Activated CD4-positive, alpha-beta T cell treated with anti-CD3 and anti-CD28 coated beads, Interleukin-2, amount 50 U/mL, for 16 hours (primary cell): ENCODE results near the gene VASH2.

ENCODE experiments used
- DNase-seq: peaks from one replicate; pipeline ENCODE4 v3.0.0-alpha.2; 2020

VASH2 gene

DNA sequence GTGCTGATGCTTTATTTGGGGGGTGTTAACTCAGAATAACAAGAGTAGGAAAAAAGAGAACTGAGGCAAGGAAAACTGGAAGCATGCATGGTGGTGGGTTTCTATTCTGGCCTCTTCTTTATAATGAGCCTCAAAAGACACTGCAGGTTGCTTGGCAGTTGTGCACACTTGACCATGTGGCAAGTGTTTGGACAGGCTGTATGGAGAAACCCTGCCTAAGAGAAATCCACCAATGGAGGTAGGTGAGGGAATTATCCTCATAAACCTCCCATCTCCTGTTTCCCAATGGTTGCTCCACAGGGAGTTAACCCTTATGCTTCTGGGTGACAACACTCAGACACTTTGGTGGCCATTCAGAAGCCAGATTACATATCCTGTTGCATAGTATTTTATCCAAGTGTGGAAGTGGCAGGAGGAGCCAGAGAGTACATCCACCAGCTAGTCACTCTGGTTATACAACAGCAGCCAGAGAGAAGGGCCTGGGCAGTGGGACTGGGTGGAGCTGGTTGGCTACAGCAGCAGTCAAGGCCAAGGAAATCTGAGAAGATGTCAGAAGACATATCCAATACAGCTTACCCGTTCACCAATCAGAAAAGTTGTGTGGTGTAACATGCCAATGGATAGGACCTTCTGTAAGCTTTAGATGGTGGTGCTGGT is 16.4 kb upstream of the VASH2 start:
- DNase-seq, result no peak

DNA sequence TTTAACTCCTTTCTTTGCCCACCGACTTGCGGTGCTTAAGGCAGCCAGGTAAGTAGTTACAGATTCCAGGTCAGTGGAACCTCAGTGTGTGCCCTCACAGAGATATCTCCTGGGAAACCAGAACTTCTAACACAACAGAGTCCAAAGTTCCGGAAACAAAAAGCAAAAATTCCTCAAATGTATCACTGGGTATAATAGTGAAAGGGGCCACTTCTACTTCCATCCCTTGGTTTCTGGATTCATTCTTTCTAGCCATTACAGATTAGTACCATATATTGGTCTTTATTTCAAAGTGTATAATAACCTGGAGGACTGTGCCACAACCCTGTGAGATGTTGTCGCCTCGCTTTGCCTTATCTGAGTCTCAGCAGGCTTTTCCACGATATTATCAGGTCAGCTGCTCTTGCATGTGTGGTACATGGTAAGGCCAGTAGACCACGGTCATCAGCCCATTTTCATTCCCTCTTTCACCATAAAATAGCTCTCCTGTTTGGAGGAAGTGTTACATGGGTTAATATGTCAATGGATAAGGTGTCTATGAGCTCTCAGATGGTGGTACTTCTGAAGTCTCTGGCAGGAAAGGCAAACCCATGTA is 14.9 kb upstream of the VASH2 start:
- no peak for DNase-seq

DNA sequence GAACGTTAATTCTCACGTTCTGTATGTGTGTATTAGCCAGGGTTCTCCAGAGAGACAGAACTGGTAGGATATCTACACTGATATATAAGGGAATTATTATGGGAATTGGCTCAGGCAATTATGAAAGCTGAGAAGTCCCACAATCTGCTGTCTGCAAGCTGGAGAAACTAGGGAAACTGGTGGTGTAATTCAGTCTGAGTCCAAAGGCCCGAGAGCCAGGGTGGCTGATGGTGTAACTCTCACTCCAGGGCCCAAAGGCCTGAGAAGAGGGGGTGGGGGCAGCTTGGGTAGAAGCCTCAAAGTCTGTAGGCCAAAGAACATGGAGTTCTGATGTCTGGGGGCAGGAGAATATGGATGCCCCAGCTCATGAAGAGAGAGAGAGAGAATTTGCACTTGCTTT is 13.3 kb upstream of the VASH2 start:
- no peak for DNase-seq

GRCh38 chr1:212938846-212939245 is 11.5 kb upstream of the VASH2 start:
- DNase-seq, result no peak

GRCh38 chr1:212941452-212941851 is 8.9 kb upstream of the VASH2 start:
- DNase-seq, result no peak

- DNase-seq, result no peak
These were observed 7.5 kb upstream of the VASH2 start for GRCh38 chr1:212942679-212943392.

DNA sequence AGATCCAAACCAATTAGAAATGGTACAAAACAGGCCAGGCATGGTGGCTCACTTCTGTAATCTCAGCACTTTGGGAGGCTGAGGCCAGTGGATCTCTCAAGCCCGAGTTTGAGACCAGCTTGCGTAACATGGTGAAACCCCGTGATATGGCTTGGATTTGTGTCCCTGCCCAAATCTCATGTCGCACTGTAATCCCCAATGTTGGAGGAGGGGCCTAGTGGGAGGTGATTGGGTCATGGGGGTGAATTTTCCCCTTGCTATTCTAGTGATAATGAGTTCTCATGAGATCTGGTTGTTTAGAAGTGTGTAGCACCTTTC is 7.0 kb upstream of the VASH2 start:
- DNase-seq, result no peak

DNA sequence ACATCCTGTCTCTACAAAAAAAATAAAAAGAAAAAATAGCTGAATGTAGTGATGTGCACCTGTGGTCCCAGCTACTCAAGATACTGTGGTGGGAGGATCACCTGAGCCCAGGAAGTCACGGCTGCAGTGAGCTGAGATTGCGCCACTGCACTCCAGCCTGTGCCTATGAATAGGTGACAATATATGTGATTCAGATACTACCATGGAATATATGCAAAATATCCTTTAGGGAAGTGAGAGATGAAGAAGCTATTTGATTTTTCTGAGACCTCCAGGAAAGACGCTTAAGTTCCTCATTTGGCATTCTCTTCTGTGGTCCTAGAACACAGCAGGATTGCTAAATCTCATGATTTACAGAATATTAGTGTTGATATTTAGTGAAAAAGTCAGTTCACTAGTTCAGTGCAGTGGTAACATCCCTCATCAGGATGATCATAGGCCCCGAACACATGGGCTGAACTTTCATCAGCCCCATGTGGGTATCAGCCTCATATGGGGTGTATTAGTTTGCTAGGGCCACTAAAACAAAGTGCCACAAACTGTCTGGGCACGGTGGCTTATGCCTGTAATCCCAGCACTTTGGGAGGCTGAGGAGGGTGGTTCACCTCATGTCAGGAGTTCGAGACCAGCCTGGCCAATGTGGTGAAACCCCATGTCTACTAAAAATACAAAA is 6.0 kb upstream of the VASH2 start:
- DNase-seq, result no peak

DNA sequence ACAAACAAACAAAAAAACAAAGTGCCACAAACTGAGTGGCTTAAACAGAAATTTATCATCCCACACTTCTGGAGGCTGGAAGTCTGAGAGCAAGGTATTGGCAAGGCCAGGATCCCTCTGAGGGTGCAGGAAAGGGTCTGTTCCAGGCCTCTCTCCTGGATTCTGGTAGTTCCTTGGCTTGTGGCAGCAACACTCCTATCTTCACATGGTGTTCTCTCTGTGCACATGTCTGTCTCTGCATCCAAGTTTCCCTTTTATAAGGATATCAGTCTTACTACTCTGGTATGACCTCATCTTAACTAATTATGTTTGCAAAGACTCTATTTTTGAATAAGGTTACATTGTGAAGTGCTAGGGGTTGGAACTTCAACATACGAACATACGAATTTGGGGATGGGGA is 5.3 kb upstream of the VASH2 start:
- no peak for DNase-seq

GRCh38 chr1:212945463-212946160 is 4.7 kb upstream of the VASH2 start:
- no peak for DNase-seq

DNA sequence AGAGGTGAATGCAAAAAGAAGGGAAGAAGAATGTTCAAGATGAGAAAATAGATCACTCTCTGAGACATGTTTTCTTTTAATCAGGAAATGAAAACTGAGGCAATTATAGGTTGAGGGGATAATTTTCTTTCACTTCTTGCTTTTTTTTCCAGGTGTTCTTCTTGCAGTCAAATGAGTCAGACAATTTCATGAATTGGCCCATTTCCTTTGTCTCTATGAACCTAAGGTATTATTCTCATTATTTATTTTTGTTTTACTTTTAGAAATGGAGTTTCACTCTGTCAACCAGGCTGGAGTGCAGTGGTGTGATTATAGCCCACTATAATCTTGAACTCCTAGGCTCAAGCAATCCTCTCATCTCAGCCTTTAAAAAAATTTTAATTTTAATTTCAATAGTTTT is 3.5 kb upstream of the VASH2 start:
- DNase-seq, result no peak

DNA sequence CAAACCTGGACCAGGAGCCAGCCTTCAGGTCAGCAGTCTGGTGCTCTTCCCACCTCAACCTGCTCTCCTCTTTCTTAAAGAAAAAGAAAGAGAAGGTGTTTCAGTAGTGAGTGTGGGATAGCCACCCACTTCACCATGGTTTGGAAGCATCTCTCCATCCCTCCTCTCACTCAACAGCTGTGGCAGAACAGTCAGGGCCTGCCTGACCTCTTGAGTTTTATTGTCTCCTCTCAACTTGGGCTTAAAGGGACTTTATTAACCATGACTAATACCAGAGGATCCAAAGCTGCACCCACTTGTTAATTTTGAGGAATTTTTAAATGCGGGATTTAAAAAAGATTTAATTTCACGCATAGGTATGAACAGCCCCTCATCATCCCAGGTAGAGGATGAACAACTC is 570 bp upstream of the VASH2 start:
- DNase-seq, result no peak

DNA sequence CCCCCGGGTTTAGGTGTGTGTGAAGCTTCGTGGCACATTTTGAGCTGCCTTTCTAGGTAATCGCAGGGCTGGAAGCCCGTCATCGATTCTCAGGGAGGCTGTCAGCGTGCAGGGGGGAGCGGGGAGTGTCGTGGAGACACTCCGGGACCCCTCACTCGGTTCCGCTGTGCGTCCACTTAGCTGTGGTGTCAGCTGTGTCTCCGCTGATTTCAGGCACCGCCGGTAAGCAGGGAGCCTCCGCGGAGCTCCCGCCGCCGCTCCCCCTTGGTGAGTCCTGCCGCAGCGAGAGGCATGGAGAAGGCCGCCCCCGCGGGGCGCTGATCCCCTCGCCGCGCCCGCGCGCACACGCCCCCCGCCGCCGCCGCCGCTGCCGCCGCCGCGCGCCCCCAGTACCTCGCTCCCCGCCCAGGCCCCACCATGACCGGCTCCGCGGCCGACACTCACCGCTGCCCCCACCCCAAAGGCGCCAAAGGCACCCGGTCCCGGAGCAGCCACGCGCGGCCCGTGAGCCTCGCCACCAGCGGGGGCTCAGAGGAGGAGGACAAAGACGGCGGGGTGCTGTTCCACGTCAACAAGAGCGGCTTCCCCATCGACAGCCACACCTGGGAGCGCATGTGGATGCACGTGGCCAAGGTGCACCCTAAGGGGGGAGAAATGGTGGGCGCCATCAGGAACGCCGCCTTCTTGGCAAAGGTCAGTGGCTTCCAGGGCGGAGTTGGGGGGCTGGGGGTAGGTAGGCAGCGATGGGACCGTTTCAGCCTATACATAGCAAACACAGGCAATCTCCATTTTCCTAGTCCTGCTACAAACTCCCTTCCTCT is 995 bp downstream of the VASH2 start:
- DNase-seq, result no peak

- no peak for DNase-seq
These were observed 1.8 kb downstream of the VASH2 start for GRCh38 chr1:212951947-212952640.

DNA sequence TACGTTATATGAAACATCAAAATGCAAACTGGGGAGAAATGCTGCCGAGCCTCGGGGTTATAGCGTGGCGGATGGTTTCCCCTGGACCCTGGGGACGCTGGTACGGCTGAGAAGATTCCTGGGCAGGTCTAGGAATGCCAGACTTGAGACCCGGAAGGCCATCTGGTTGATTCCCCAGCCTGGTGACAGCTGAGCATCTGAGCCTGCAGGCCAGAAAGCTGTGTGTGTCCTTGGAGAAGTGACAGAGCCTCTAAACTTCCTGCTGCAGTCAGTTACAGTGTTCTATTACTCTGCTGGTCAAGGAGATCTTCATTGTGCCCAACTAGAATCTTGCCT is 2.3 kb downstream of the VASH2 start:
- DNase-seq, result no peak

- DNase-seq, result no peak
These were observed 3.0 kb downstream of the VASH2 start for GRCh38 chr1:212953321-212953720.

DNA sequence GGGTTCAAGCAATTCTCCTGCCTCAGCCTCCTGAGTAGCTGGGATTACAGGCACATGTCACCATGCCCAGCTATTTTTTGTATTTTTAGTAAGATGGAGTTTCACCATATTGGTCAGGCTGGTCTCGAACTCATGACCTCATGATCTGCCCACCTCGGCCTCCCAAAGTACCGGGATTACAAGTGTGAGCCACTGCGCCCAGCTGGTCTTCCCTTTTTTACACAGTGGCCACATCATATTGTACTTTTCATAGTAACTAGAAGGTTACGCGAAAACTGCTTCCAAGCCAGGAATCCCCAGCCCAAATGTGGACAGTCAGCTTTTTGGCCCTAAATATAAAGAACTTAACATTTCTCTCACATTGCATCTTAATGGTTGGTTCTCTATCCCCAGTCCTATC is 4.2 kb downstream of the VASH2 start:
- DNase-seq, result no peak

DNA sequence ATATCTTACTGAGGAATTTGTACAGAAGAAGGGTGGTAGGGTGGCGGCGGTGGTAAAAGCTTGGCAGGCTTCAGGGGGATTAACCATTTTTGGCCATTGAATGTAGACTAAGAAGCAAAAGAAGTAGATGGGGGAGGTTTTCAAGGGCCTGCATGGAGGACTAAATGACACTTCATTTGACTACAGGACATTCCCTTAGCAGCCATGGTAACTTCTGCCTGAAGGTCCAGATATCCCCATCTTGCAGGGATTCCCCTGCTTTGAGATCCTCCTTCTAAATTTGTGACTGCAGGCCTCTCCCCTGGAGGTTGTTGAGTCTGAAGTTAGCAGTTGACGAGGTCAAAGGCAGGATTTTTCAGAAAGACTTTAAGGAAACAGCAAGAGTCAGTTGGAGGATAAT is 4.8 kb downstream of the VASH2 start:
- no peak for DNase-seq

DNA sequence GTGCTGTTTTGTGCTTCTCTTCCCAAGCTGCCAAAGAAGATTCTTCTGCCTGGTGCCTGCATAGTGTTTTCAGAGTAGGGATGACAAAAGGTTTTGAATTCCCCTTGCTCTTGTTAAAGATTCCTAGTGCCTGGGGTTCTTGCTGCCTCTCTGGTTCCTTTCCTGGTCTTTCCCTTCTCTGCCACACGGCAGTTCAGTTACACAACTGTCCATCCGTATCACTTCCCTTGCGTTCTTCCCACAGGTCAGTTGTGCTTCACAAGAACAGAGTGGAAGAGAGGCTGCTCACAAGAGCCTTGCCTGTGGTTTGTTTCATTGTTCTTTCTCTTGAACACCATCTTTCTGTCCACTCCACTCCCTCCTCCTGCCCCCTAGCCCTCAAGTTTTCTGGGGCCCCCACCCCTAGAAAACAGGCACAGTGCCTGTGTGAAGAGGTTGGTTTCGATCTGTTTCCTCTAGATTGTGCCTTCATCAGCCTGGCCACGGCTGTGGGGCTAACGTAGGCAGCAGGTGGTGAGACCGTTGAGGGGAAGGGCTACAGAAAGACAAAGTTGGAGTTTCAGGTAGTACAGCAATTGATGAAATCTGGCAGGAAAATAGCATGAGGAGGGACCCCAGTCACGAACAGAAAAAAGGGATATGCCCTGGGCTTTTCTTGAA is 5.8 kb downstream of the VASH2 start:
- no peak for DNase-seq

DNA sequence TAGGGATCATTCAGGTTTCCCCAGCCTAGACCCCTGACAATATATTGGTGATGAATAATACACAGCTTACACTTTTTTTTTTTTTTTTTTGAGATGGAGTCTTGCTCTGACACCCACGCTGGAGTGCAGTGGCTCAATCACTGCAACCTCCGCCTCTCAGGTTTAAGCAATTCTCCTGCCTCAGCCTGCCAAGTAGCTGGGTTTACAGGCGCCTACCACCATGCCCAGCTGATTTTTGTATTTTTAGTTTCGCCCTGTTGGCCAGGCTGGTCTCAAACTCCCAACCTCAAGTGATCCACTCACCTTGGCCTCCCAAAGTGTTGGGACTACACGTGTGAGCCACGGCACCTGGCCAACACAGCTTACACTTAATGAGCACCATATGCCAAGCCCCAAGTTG is 7.2 kb downstream of the VASH2 start:
- DNase-seq, result no peak

- DNase-seq, result no peak
These were observed 7.8 kb downstream of the VASH2 start for GRCh38 chr1:212958175-212958574.
